HG02759 (cell line): ENCODE results near the gene PDIA6.

Source experiments
- ATAC-seq: cut with Tn5 transposase; IDR thresholded peaks from one replicate; pipeline ENCODE4 v1.9.1; 2021; ENCODE audit warnings: mild to moderate bottlenecking, moderate library complexity; ENCODE audit not compliant: unreplicated experiment

The PDIA6 gene

GRCh38 chr2:10733566-10733925 lies 79.0 kb downstream of the PDIA6 start:
- ATAC-seq: no peak
